SK-N-SH treated with all-trans-retinoic acid at 6 μM for 48 hours (cell line): Measurements from ENCODE around the gene PDCD5.

Experiments used
- ATAC-seq: fragments of 200-7000 bp; cut with Tn5 transposase; 3 replicates; pipeline ENCODE4 v1.9.1; 2020; ENCODE audit warnings: mild to moderate bottlenecking, moderate library complexity
- ARNTL ChIP-seq: fragments of 450-650 bp; formaldehyde crosslinking; IDR thresholded peaks from 2 replicates; pipeline ENCODE4 v1.5.0; 2020; ENCODE audit warnings: low read depth, mild to moderate bottlenecking, moderate library complexity, borderline replicate concordance
- BACH2 ChIP-seq: fragments of 250-450 bp; sonication (Bioruptor Pico); IDR thresholded peaks from 2 replicates; pipeline ENCODE4 v1.9.0; 2021; ENCODE audit warnings: mild to moderate bottlenecking, borderline replicate concordance
- CSDC2 ChIP-seq: fragments of 250-450 bp; sonication (Bioruptor Pico); IDR thresholded peaks from 2 replicates; pipeline ENCODE4 v1.5.0; 2020; ENCODE audit warnings: mild to moderate bottlenecking, moderate library complexity
- ESRRG ChIP-seq: fragments of 250-450 bp; sonication (Bioruptor Pico); IDR thresholded peaks from 2 replicates; pipeline ENCODE4 v1.6.1; 2021; ENCODE audit warnings: mild to moderate bottlenecking
- GLIS3 ChIP-seq: fragments of 250-450 bp; sonication (Bioruptor Pico); IDR thresholded peaks from 2 replicates; pipeline ENCODE4 v1.5.0; 2020; ENCODE audit warnings: mild to moderate bottlenecking, moderate library complexity
- ISL1 ChIP-seq: fragments of 250-450 bp; sonication (Bioruptor Pico); IDR thresholded peaks from 2 replicates; pipeline ENCODE4 v2.1.2; 2022; ENCODE audit warnings: mild to moderate bottlenecking, moderate library complexity
- OSR1 ChIP-seq: fragments of 250-450 bp; sonication (Bioruptor Pico); IDR thresholded peaks from 2 replicates; pipeline ENCODE4 v1.8.0; 2022; ENCODE audit warnings: moderate library complexity, mild to moderate bottlenecking, inconsistent platforms
- PPARA ChIP-seq: fragments of 250-450 bp; sonication (Bioruptor Pico); IDR thresholded peaks from 2 replicates; pipeline ENCODE4 v1.5.0; 2020; ENCODE audit warnings: mild to moderate bottlenecking, borderline replicate concordance
- RARB ChIP-seq: fragments of 250-450 bp; sonication (Bioruptor Pico); IDR thresholded peaks from 2 replicates; pipeline ENCODE4 v1.8.0; 2021; ENCODE audit warnings: mild to moderate bottlenecking, moderate library complexity
- SNAI2 ChIP-seq: fragments of 250-450 bp; sonication (Bioruptor Pico); IDR thresholded peaks from 2 replicates; pipeline ENCODE4 v1.5.0; 2020; ENCODE audit warnings: mild to moderate bottlenecking, moderate library complexity
- TCF4 ChIP-seq: fragments of 250-450 bp; sonication (Bioruptor Pico); IDR thresholded peaks from 2 replicates; pipeline ENCODE4 v1.8.0; 2021; ENCODE audit warnings: mild to moderate bottlenecking, moderate library complexity, borderline replicate concordance
- ZC3H10 ChIP-seq: fragments of 250-450 bp; sonication (Bioruptor Pico); IDR thresholded peaks from 2 replicates; pipeline ENCODE4 v1.5.1; 2021; ENCODE audit warnings: mild to moderate bottlenecking, moderate library complexity
- ZFP3 ChIP-seq: fragments of 250-450 bp; sonication (Bioruptor Pico); IDR thresholded peaks from 2 replicates; pipeline ENCODE4 v1.5.0; 2020; ENCODE audit warnings: mild to moderate bottlenecking, moderate library complexity
- ZFP30 ChIP-seq: fragments of 450-650 bp; formaldehyde crosslinking; IDR thresholded peaks from 2 replicates; pipeline ENCODE4 v1.5.0; 2022; ENCODE audit warnings: mild to moderate bottlenecking, moderate library complexity
- ZNF565 ChIP-seq: fragments of 450-650 bp; formaldehyde crosslinking; conservative IDR thresholded peaks from 2 replicates; pipeline ENCODE4 v1.5.0; 2020; ENCODE audit warnings: low read depth, mild to moderate bottlenecking, moderate library complexity
- ZNF70 ChIP-seq: fragments of 450-650 bp; formaldehyde crosslinking; IDR thresholded peaks from 2 replicates; pipeline ENCODE4 v1.5.0; 2020; ENCODE audit warnings: mild to moderate bottlenecking, moderate library complexity
- ZNF8 ChIP-seq: fragments of 450-650 bp; formaldehyde crosslinking; IDR thresholded peaks from 2 replicates; pipeline ENCODE4 v1.5.0; 2020; ENCODE audit warnings: mild to moderate bottlenecking, moderate library complexity
- TF ChIP-seq, protein P1 (sequence below): fragments of 250-450 bp; sonication (Bioruptor Pico); IDR thresholded peaks from 2 replicates; pipeline ENCODE4 v1.8.0; 2020; ENCODE audit warnings: mild to moderate bottlenecking, moderate library complexity, borderline replicate concordance
- TF ChIP-seq, protein P2 (sequence below): fragments of 250-450 bp; sonication (Bioruptor Pico); IDR thresholded peaks from 2 replicates; pipeline ENCODE4 v1.5.0; 2020; ENCODE audit warnings: mild to moderate bottlenecking, moderate library complexity
- TF ChIP-seq, protein P3 (sequence below): fragments of 250-450 bp; sonication (Bioruptor Pico); IDR thresholded peaks from 2 replicates; pipeline ENCODE4 v1.8.0; 2021; ENCODE audit warnings: low read depth, mild to moderate bottlenecking, moderate library complexity, borderline replicate concordance
- TF ChIP-seq, protein P4 (sequence below): fragments of 250-450 bp; sonication (Bioruptor Pico); IDR thresholded peaks from 2 replicates; pipeline ENCODE4 v1.5.1; 2020; ENCODE audit warnings: low read depth, mild to moderate bottlenecking, moderate library complexity
- TF ChIP-seq, protein P5 (sequence below): fragments of 250-450 bp; sonication (Bioruptor Pico); IDR thresholded peaks from 2 replicates; pipeline ENCODE4 v1.5.1; 2021; ENCODE audit warnings: mild to moderate bottlenecking, moderate library complexity

Gene PDCD5

DNA sequence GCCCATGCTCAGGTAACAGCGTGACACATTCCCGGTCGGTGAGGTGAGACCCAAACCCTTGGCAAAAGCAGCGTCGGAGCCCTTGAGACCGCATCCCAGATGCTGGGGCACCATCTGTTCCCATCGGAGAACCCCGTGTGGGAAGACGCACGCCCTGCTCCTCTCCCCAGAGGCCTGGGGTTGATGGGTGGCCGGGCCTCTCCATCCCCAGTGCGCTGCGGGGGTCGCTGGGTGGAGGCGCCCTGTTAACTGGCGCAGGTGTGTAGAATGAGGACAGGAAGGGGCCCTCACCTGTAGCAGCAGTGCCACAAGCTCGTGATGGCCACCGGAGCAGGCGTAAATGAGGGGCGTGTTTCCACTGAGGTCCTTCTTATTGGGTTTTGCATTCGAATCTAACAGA is 24.6 kb downstream of the PDCD5 start:
- no peak for ATAC-seq
- TF ChIP-seq OSR1 (CRISPR knock-in tag) (no peak), TCF4 (CRISPR knock-in tag) (no peak), RARB (CRISPR knock-in tag) (no peak)

DNA sequence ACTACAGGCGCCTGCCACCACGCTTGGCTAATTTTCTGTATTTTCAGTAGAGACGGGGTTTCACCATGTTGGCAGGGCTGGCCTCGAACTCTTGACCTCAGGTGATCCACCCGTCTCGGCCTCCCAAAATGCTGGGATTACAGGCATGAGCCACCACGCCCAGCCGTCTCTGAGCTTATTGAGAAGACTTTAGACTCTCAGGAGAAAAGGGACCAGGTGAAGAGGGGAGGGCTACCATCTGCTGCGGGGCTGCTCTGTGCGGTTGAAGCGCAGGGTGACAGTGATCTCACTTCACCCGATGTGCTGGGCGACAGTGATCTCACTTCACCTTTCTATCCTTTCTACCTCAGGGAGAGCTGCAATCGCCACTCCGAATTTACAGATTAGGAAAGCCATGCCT is 25.3 kb downstream of the PDCD5 start:
- TF ChIP-seq ZFP30 (CRISPR knock-in tag) (no peak), SNAI2 (CRISPR knock-in tag) (no peak), ARNTL (CRISPR knock-in tag) (no peak), TCF4 (CRISPR knock-in tag) (no peak), ZNF8 (CRISPR knock-in tag) (no peak), ZC3H10 (CRISPR knock-in tag) (no peak), CSDC2 (CRISPR knock-in tag) (no peak), ZNF70 (no peak), GLIS3 (CRISPR knock-in tag) (no peak), ISL1 (no peak), PPARA (CRISPR knock-in tag) (no peak), BACH2 (CRISPR knock-in tag) (no peak), OSR1 (CRISPR knock-in tag) (no peak), RARB (CRISPR knock-in tag) (no peak), ZNF565 (CRISPR knock-in tag) (no peak)
- TF ChIP-seq, protein P1, sequence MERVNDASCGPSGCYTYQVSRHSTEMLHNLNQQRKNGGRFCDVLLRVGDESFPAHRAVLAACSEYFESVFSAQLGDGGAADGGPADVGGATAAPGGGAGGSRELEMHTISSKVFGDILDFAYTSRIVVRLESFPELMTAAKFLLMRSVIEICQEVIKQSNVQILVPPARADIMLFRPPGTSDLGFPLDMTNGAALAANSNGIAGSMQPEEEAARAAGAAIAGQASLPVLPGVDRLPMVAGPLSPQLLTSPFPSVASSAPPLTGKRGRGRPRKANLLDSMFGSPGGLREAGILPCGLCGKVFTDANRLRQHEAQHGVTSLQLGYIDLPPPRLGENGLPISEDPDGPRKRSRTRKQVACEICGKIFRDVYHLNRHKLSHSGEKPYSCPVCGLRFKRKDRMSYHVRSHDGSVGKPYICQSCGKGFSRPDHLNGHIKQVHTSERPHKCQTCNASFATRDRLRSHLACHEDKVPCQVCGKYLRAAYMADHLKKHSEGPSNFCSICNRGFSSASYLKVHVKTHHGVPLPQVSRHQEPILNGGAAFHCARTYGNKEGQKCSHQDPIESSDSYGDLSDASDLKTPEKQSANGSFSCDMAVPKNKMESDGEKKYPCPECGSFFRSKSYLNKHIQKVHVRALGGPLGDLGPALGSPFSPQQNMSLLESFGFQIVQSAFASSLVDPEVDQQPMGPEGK (CRISPR knock-in tag) = no peak
- TF ChIP-seq, protein P2, sequence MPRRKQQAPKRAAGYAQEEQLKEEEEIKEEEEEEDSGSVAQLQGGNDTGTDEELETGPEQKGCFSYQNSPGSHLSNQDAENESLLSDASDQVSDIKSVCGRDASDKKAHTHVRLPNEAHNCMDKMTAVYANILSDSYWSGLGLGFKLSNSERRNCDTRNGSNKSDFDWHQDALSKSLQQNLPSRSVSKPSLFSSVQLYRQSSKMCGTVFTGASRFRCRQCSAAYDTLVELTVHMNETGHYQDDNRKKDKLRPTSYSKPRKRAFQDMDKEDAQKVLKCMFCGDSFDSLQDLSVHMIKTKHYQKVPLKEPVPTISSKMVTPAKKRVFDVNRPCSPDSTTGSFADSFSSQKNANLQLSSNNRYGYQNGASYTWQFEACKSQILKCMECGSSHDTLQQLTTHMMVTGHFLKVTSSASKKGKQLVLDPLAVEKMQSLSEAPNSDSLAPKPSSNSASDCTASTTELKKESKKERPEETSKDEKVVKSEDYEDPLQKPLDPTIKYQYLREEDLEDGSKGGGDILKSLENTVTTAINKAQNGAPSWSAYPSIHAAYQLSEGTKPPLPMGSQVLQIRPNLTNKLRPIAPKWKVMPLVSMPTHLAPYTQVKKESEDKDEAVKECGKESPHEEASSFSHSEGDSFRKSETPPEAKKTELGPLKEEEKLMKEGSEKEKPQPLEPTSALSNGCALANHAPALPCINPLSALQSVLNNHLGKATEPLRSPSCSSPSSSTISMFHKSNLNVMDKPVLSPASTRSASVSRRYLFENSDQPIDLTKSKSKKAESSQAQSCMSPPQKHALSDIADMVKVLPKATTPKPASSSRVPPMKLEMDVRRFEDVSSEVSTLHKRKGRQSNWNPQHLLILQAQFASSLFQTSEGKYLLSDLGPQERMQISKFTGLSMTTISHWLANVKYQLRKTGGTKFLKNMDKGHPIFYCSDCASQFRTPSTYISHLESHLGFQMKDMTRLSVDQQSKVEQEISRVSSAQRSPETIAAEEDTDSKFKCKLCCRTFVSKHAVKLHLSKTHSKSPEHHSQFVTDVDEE (CRISPR knock-in tag) = no peak
- TF ChIP-seq, protein P3, sequence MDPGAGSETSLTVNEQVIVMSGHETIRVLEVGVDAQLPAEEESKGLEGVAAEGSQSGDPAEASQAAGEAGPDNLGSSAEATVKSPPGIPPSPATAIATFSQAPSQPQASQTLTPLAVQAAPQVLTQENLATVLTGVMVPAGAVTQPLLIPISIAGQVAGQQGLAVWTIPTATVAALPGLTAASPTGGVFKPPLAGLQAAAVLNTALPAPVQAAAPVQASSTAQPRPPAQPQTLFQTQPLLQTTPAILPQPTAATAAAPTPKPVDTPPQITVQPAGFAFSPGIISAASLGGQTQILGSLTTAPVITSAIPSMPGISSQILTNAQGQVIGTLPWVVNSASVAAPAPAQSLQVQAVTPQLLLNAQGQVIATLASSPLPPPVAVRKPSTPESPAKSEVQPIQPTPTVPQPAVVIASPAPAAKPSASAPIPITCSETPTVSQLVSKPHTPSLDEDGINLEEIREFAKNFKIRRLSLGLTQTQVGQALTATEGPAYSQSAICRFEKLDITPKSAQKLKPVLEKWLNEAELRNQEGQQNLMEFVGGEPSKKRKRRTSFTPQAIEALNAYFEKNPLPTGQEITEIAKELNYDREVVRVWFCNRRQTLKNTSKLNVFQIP (CRISPR knock-in tag) = no peak
- TF ChIP-seq, protein P4, sequence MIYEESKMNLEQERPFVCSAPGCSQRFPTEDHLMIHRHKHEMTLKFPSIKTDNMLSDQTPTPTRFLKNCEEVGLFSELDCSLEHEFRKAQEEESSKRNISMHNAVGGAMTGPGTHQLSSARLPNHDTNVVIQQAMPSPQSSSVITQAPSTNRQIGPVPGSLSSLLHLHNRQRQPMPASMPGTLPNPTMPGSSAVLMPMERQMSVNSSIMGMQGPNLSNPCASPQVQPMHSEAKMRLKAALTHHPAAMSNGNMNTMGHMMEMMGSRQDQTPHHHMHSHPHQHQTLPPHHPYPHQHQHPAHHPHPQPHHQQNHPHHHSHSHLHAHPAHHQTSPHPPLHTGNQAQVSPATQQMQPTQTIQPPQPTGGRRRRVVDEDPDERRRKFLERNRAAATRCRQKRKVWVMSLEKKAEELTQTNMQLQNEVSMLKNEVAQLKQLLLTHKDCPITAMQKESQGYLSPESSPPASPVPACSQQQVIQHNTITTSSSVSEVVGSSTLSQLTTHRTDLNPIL (CRISPR knock-in tag) = no peak
- TF ChIP-seq, protein P5, sequence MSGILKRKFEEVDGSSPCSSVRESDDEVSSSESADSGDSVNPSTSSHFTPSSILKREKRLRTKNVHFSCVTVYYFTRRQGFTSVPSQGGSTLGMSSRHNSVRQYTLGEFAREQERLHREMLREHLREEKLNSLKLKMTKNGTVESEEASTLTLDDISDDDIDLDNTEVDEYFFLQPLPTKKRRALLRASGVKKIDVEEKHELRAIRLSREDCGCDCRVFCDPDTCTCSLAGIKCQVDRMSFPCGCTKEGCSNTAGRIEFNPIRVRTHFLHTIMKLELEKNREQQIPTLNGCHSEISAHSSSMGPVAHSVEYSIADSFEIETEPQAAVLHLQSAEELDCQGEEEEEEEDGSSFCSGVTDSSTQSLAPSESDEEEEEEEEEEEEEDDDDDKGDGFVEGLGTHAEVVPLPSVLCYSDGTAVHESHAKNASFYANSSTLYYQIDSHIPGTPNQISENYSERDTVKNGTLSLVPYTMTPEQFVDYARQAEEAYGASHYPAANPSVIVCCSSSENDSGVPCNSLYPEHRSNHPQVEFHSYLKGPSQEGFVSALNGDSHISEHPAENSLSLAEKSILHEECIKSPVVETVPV (CRISPR knock-in tag) = no peak
- ATAC-seq = no peak

DNA sequence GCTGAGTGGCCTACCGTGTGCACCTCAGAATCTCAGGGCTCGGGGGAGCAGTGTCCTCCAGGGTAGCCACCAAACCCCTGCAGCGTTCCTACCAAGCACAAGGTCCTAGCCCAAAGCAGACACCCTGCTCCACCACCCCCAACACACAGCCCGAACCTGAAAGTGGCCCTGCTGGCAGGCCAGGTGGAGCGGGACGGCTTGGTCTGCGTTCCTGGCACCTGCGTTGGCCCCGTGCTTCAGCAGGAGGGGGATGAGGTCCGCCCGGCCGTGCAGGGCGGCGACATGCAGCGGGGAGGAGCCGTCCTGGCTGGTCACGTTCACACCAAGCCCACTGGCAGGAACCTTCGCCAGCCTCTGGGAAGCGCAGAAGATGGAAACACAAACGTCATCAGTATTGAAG is 26.5 kb downstream of the PDCD5 start:
- no peak for ATAC-seq

More for the DNA sequence above, 26.5 kb downstream of the PDCD5 start:
- TF ChIP-seq, protein P1 (CRISPR knock-in tag) = no peak
- TF ChIP-seq ESRRG (CRISPR knock-in tag) = no peak
- no peak for TF ChIP-seq GLIS3 (CRISPR knock-in tag)
- TF ChIP-seq, protein P3 (CRISPR knock-in tag) = no peak
- no peak for TF ChIP-seq ZFP30 (CRISPR knock-in tag)
- no peak for TF ChIP-seq ZFP3 (CRISPR knock-in tag)
